Endothelial cell of umbilical vein (primary cell): ENCODE measurements around the gene C16orf86. TPM values are rescaled to one million over a fixed set of nuclear protein-coding genes. Genes with fewer than 3 reads are reported as not detected.
A peak's percentile ranks its signal among the peaks of the same experiment; 100 is the strongest.

Source experiments
- BruUV-seq: library from RNA; stranded (reverse); fragments of 400-500 nt; replicated peaks from 2 replicates; lab custom pipeline; 2021; lab: Mats Ljungman, UMichigan
- CTCF ChIA-PET: fragments of 300-600, 350-600 bp; sonication (Branson Sonifier 250); formaldehyde crosslinking; loops from one replicate; lab custom pipeline; 2021; ENCODE audit warnings: antibody characterized with exemption, inconsistent platforms; lab: Charles Lee
- POLR2A ChIA-PET: fragments of 300-600, 350-600 bp; sonication (Branson Sonifier 250); formaldehyde crosslinking; loops from one replicate; lab custom pipeline; 2021; ENCODE audit warnings: antibody characterized with exemption, inconsistent platforms; lab: Charles Lee
- DNase-seq: peaks from one replicate; pipeline ENCODE4 v3.0.0-alpha.2; 2011; ENCODE audit warnings: low read depth, low spot score
- FAIRE-seq: peaks from 2 replicates; lab custom pipeline; 2011; peaks lifted over from hg19 to GRCh38; lab: Jason Lieb, UNC
- H2AFZ ChIP-seq: 2 replicates; pipeline ENCODE4 v1.6.0; 2012; ENCODE audit warnings: low read depth, low read length, control low read depth, inconsistent platforms
- H3K27ac ChIP-seq: 2 replicates; pipeline ENCODE4 v1.5.1; 2011; ENCODE audit warnings: low read depth, mild to moderate bottlenecking, control low read depth, low read length, moderate library complexity; ENCODE audit not compliant: insufficient read depth
- H3K27me3 ChIP-seq, 2 experiments: 2 replicates each; pipeline versions ENCODE4 v1.6.0 to v1.6.1; 2011; ENCODE audit warnings: low read length in 2 of 2, mixed read lengths in 1 of 2; ENCODE audit not compliant: control insufficient read depth in 2 of 2, insufficient read depth in 2 of 2
- H3K36me3 ChIP-seq, 2 experiments: 2 replicates in 1 of 2; 3 replicates in 1 of 2; pipeline ENCODE4 v1.5.1; 2011; ENCODE audit warnings: low read length in 2 of 2, mild to moderate bottlenecking in 1 of 2, moderate library complexity in 1 of 2; ENCODE audit not compliant: control insufficient read depth in 2 of 2, insufficient read depth in 2 of 2; ENCODE audit errors: extremely low read depth in 1 of 2
- H3K4me1 ChIP-seq: 3 replicates; pipeline ENCODE4 v1.5.1; 2011; ENCODE audit warnings: mild to moderate bottlenecking, low read length; ENCODE audit not compliant: control insufficient read depth, insufficient read depth; ENCODE audit errors: extremely low read depth
- H3K4me2 ChIP-seq: 2 replicates; pipeline ENCODE4 v1.6.1; 2011; ENCODE audit warnings: low read length, control low read depth, mixed read lengths; ENCODE audit not compliant: insufficient read depth
- H3K4me3 ChIP-seq, 3 experiments: fragments of 200-600 bp in 1 of 3; sonication (generic), shearing (Covaris generic) in 1 of 3; replicated peaks in 1 of 3; 2 replicates each; pipeline ENCODE4 v1.5.1; 2011 to 2016; ENCODE audit warnings: control low read depth in 3 of 3, low read length in 3 of 3, mild to moderate bottlenecking in 2 of 3, inconsistent platforms in 1 of 3, low read depth in 1 of 3, moderate library complexity in 1 of 3; ENCODE audit not compliant: insufficient read depth in 1 of 3
- H3K79me2 ChIP-seq: 2 replicates; pipeline ENCODE4 v1.6.0; 2012; ENCODE audit warnings: low read length, inconsistent platforms; ENCODE audit not compliant: control insufficient read depth, insufficient read depth
- H3K9ac ChIP-seq: replicated peaks from 2 replicates; pipeline ENCODE3; 2011; ENCODE audit warnings: low read length, control low read depth; ENCODE audit not compliant: insufficient read depth; ENCODE audit errors: extremely low read depth
- H3K9me1 ChIP-seq: replicated peaks from 3 replicates; pipeline ENCODE4 v1.6.0; 2011; ENCODE audit warnings: mild to moderate bottlenecking, low read length; ENCODE audit not compliant: control insufficient read depth, insufficient read depth; ENCODE audit errors: extremely low read depth
- H3K9me3 ChIP-seq: replicated peaks from 2 replicates; pipeline ENCODE4 v1.5.1; 2012; ENCODE audit warnings: low read length, inconsistent platforms; ENCODE audit not compliant: control insufficient read depth, insufficient read depth
- H4K20me1 ChIP-seq: replicated peaks from 2 replicates; pipeline ENCODE3; 2011; ENCODE audit warnings: mild to moderate bottlenecking, low read length; ENCODE audit not compliant: control insufficient read depth, insufficient read depth; ENCODE audit errors: extremely low read depth
- CTCF ChIP-seq, 2 donors: IDR thresholded peaks; 1 replicate in 1 of 2; 2 replicates in 1 of 2; pipeline ENCODE4 v1.5.1; 2011; ENCODE audit warnings: low read length in 2 of 2, mild to moderate bottlenecking in 2 of 2, moderate library complexity in 2 of 2, control low read depth in 1 of 2, inconsistent platforms in 1 of 2, low read depth in 1 of 2; ENCODE audit not compliant: insufficient read depth in 1 of 2; ENCODE audit errors: extremely low read depth in 1 of 2
- EZH2 ChIP-seq: IDR thresholded peaks from 2 replicates; pipeline ENCODE4 v1.6.1; 2012; ENCODE audit warnings: borderline replicate concordance, low read depth, mild to moderate bottlenecking, moderate library complexity, low read length, inconsistent platforms; ENCODE audit not compliant: severe bottlenecking
- FOS ChIP-seq: IDR thresholded peaks from 2 replicates; pipeline ENCODE4 v1.6.1; 2011; ENCODE audit warnings: mild to moderate bottlenecking, low read length, moderate library complexity, borderline replicate concordance; ENCODE audit not compliant: insufficient read depth
- GATA2 ChIP-seq: IDR thresholded peaks from 2 replicates; pipeline ENCODE4 v1.7.0; 2011; ENCODE audit warnings: low read depth, mild to moderate bottlenecking, moderate library complexity, mixed read lengths, low read length; ENCODE audit not compliant: insufficient read length, insufficient read depth
- JUN ChIP-seq: IDR thresholded peaks from 2 replicates; pipeline ENCODE4 v1.6.1; 2011; ENCODE audit warnings: borderline replicate concordance, low read depth; ENCODE audit not compliant: insufficient read length, insufficient read depth
- MAX ChIP-seq: IDR thresholded peaks from 2 replicates; pipeline ENCODE4 v1.6.1; 2011; ENCODE audit not compliant: insufficient read depth, insufficient read length
- MYC ChIP-seq: IDR thresholded peaks from one replicate; pipeline ENCODE4 v1.6.1; 2011; ENCODE audit warnings: mild to moderate bottlenecking, low read depth, low read length
- POLR2A ChIP-seq: IDR thresholded peaks from 2 replicates; pipeline ENCODE4 v1.6.1; 2012; ENCODE audit warnings: low read depth, mild to moderate bottlenecking, control low read depth, low read length
- POLR2AphosphoS5 ChIP-seq: IDR thresholded peaks from 2 replicates; pipeline ENCODE4 v1.6.1; 2012; ENCODE audit warnings: low read depth, mild to moderate bottlenecking, control low read depth, low read length, moderate library complexity; ENCODE audit not compliant: insufficient read depth
- dilution Hi-C: fragments of 300-500 bp; cut with MboI; formaldehyde crosslinking; loops from one replicate; pipeline ENCODE4 v1.15.0; 2019; ENCODE audit warnings: low sequenced_read_pairs; ENCODE audit not compliant: extremely low pct_ligation_motif_present
- intact Hi-C: fragments of 100-400 bp; cut with micrococcal nuclease; formaldehyde crosslinking; loops from one replicate; pipeline ENCODE4 v1.10.0; 2022
- polyA plus RNA-seq, 4 experiments: library from polyadenylated mRNA; depleted of rRNA in 3 of 4; stranded (reverse) in 3 of 4; unstranded in 1 of 4; fragments of >200 nt; gene quantifications; 2 replicates each; pipeline versions ENCODE4 v1.2.1 to v1.2.3, GENCODE V29; 2011 to 2012; ENCODE audit warnings: missing spikeins in 1 of 4
- total RNA-seq: library from RNA; stranded (reverse); gene quantifications from 2 replicates; pipeline ENCODE4 v1.2.3, GENCODE V29; 2021

Gene C16orf86
- total and polyA plus RNA-seq, 2 donors (not counting 3 experiments of a cell fraction or from before 2014, with no cell fraction given): 0.62 to 0.98 TPM

DNA sequence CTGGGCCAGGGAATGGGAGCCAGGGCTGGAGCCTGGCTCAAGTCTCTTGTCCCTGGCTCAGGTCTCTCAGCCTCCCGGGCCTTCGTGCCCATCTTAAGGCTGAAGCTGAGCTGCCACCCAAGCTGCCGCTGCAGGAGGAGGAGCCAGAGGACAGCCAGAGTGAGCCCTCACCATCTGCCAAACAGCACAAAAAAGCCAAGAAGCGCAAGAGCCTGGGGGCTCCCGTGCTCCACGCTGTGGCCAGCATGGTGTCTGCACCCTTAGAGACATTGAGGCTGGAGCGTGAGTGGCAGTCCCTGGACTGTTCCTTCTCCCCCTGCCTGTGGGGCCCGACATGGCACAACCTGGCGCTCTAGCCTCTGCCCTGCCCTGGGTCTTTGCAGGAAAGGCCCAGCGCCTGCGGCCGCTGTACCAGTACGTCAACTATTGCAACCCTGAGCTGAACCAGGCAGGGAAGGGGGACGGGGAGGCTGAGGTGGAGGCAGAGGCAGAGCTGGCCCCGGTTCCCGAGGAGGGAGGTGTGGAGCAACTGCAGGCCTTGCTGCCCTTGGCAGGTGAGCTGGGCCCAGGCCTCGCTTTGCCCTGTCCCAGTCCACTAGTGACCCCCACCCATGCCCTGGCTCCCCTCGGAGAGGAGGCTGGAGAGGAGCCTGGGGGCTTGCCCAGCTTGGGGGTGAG lies 1.3 kb downstream of the C16orf86 start:
- intact Hi-C loops (loop anchor here (1.0 kb wide), 5 partner anchors 106 to 260 kb away; partner anchors contain the start of gene CTCF), dilution Hi-C loops (no loop called here)
- FAIRE-seq (peak; percentile 94), DNase-seq (peak; percentile 92)
- H3K9me3 ChIP-seq: no peaks in the 10 kb centered on the region
- no peaks in the 10 kb centered on the region for H3K79me2 ChIP-seq
- H3K4me3 ChIP-seq: no peak overlapping the region
- BruUV-seq: no TSS peak
- peaks cover 17% of the 10 kb centered on the region for H3K4me1 ChIP-seq
- peak; percentile 85 to 98 for TF ChIP-seq CTCF (IDR thresholded peaks at IDR 0.05; ENCODE audit: extremely low read depth in 1 of 2, insufficient read depth in 1 of 2, low read depth in 1 of 2, low read length in 2 of 2)
- TF ChIP-seq JUN: no peak
- no peak for TF ChIP-seq POLR2AphosphoS5
- TF ChIP-seq MYC: no peak
- TF ChIP-seq MAX: peak; percentile 34
- no peak for TF ChIP-seq GATA2
- no peak for TF ChIP-seq FOS
- no peak for TF ChIP-seq EZH2
- no peak for TF ChIP-seq POLR2A
- H3K27me3 ChIP-seq: no peaks in the 10 kb centered on the region
- H3K9me1 ChIP-seq: no peaks in the 10 kb centered on the region
- no peak overlapping the region for H3K9ac ChIP-seq
- H4K20me1 ChIP-seq: no peaks in the 10 kb centered on the region
- POLR2A ChIA-PET: interaction anchor here (1.5 kb wide), 1 partner anchor 130 kb away, joined by 4 read pairs; no protein-coding TSS in a partner anchor
- no peak overlapping the region for H3K4me2 ChIP-seq
- H3K27ac ChIP-seq: no peak overlapping the region
- H3K36me3 ChIP-seq: peaks cover 0 to 1% of the 10 kb centered on the region in 2 experiments
- no peak overlapping the region for H2AFZ ChIP-seq
- CTCF ChIA-PET: interaction anchor here (0.5 to 12.7 kb wide), 24 partner anchors 10 to 373 kb away, joined by 3 to 163 read pairs (median 3); partner anchors contain the start of genes ATP6V0D1, CARMIL2, CTCF and NUTF2
